8988T (cell line): ENCODE data around the gene OTUB1.
A peak's percentile ranks its signal among the peaks of the same experiment; 100 is the strongest.

Experiments used
- DNase-seq: peaks from one replicate; pipeline ENCODE4 v3.0.0; 2011

OTUB1 gene

DNA sequence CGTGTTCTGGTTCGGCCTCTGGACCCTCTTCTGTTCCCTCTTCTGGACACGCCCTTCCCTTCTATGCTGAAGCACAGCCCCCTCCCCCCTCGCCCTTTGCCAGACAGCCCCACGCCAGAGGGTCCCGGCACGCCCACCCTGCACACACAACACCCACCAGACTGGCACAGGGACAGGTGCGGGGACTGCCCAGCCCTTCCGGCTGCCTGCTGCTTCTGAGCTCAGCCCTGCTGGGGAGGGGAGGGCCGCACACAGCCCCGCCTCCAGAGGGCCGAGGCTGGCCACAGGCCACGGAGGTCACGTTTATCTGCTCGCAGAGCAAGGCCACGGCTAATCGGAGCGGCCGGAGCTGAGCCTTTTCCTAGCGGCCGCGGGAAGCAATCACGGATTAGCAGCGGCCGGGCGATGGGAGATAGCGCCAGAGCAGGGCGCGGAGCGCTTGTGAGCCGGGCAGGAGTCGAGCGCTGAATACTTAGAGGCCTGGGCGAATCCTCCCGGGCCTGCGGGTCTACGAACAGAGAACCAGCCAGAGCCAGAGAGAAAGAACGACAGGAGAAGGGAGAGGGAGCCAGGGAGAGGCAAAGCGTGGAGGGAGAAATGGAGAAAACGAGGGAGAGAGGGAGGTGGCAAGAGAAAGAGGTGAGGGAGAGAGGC, 21.5 kb downstream of the OTUB1 start:
- DNase-seq, result no peak

DNA sequence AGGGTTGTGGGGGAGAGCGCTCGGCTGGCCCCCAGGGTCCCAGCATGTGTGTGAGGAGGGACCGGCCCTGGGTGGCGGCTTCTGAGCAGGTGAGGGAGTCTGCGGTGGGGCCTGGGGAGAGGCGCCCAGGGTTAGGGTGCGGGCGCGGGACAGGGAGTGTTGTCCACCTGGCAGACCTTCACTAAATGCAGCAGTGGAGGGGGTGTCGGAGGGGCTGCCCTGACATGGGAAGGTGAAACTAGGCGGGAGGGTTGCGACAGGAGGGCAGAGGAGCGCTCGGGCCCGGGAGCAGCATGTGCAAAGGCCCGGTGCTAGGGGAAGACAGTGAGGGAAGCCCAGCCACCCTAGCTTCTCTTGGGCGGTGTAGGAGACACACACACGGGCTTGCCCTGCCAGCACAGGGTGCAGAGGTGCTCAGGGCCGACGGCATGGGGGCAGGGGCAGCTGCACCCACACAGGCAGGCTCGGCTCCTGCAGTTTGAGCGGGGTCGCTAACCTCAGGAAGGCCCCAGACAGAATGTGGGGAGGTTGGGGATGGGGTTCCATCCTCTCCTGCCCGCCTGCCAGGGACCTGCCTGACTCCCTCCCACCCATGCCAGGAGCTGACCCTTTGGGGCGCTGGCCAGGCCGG, 22.2 kb downstream of the OTUB1 start:
- no peak for DNase-seq

DNA sequence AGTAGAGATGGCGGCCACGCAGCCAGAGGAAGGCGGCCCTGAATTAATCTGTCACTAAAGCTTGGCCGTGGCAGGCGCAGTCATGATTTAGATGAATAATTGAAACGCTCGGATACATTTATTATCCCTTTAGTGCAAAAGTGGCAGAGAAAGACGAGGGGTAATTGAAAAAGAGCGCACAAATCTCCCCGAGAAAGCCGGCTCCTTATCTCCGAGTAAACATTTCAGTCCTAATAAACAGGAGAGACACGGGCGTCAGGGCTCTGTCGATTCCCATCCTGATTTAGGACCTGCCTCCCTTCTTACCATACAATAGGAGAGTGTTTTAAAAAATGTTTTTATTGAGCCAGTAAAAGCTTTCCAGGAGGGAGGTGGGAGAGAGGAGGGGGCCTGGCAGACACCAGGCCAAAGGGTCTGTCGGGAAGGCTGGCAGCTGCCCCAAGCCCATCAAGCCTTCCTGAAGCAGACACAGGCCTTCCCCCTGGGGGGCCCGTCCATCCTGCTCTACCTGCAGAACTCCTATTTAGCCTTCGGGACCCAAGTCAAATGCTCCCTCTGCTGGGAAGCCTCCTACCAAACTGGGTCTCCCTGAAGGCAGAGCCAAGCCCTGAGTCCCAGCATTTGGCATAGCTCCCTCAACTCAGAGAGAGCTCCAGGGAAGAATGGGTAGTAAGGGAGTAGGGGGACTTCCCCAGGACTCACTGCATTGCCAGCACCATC, 22.8 kb downstream of the OTUB1 start:
- DNase-seq, result peak; percentile 47

DNA sequence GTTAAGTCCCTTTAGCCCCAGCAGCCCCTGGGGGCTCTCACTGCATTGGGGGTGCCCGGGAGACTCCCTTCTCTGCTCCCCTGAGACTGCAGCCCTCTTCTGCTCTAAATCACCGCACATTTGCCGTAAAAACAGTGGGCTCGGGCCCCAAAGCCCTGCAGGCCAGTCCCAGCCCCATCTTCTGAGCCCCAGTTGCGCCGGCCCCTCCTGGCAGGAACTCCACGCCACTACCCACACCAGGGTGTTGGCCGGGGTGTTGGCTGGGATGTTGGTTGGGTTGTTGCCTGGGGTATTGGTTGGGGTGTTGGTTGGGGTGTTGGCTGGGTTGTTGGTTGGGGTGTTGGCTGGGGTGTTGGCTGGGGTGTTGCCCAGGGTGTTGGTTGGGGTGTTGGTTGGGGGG, 23.5 kb downstream of the OTUB1 start:
- peak; percentile 23 for DNase-seq

DNA sequence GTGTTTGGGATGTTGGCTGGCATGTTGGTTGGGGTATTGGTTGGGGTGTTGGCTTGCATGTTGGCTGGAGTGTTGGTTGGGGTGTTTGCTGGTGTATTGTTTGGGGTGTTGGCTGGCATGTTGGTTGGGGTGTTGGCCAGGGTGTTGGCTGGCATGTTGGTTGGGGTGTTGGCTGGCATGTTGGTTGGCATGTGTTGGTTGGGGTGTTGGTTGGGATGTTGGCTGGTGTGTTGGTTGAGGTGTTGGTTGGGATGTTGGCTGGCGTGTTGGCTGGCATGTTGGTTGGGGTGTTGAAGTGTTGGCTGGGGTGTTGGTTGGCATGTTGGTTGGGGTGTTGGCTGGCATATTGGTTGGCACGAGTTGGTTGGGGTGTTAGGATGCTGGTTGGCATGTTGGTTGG, 24.5 kb downstream of the OTUB1 start:
- DNase-seq, result no peak

DNA sequence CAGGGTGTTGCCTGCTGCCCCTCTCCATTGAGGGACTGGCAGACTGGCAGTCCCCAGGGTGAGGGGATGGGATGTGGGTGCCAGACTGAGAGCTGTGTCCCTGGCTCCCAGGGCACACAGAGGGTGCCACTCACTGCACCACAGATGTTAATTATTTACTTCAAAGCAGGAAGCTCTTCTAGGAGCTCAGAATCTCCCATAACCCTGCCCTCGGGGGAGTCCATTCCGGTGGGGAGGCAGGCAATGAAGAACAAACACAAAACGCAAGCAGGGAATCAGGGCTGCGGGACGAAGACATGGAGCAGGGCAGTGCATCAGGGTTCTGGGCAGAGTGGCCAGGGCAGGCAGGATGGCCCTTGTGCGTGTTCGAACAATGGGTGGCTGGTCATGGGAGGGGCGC, 25.1 kb downstream of the OTUB1 start:
- DNase-seq, result peak; percentile 29

DNA sequence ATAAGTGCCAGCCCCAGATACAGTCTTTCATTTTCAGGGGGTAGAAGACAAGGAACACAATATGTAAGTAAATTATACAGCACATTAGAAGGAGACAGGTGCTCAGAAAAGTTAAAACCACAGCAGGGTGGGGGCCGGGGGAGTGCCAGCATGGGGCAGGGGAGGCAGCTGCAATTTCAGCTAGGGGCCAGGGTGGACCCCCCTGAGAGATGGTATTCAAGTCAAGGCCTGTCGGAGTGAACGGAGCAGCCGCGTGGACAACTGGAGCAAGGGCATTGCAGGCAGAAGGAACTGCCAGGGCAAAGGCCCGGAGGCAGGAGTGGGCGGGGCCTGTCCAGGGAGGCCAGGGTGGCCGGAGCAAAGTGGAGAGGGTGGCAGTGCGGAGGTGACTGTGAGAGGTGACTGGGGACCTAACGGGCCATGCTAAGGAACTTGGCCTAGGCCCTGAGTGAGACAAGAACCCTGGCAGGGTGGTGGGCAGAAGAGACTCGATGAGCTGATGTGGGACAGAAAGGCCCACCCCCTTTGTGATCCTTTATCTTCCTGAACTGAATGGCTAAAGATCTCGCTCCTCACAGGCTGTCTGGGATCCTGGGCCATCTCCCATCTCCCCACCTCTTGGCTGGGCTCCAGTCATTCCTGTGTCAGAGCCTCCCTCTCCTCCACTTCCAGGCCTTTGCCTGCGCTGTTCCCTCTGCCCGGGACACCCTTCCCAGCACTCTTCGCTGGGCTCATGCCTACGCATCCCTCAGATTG, 27.1 kb downstream of the OTUB1 start:
- DNase-seq, result peak; percentile 52

DNA sequence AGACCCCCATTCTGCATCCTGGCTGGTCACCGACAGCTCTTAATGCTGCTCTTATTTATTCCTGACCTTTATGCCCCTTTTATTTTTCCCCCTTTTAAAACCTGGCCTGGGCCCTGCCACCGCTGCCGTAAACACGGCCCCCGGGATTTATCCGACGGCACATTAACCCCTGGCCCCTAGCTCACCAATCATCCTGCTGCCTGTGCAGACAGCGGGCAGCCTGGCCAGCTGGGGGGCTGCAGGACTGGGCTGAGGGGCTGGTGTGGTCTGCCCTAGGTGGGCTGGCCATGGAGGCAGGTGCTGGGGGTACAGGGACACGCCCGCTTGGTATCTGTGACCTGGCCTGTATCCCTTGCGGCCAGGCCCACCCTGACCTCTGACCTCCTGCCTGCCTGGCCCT, 28.1 kb downstream of the OTUB1 start:
- no peak for DNase-seq

DNA sequence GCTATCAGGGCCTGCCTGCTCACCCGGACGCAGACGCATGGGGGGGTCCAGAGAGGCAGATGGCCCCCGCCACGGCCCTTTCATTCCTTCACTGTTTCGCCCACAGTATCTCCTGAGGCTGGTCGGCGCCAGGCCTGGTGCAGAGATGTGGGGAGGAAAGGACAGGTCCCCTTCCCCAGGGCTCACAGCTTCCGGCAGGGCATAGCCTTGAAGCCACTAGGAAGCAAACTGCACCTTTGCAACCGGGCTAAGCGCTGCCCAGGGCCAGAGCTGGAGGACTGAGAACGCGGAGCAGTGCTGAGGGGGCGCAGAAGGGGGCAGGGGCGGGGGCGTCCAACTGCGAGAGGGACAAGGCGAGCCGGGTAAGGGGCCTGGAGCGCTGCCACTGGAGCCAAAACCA, 29.3 kb downstream of the OTUB1 start:
- DNase-seq, result no peak

DNA sequence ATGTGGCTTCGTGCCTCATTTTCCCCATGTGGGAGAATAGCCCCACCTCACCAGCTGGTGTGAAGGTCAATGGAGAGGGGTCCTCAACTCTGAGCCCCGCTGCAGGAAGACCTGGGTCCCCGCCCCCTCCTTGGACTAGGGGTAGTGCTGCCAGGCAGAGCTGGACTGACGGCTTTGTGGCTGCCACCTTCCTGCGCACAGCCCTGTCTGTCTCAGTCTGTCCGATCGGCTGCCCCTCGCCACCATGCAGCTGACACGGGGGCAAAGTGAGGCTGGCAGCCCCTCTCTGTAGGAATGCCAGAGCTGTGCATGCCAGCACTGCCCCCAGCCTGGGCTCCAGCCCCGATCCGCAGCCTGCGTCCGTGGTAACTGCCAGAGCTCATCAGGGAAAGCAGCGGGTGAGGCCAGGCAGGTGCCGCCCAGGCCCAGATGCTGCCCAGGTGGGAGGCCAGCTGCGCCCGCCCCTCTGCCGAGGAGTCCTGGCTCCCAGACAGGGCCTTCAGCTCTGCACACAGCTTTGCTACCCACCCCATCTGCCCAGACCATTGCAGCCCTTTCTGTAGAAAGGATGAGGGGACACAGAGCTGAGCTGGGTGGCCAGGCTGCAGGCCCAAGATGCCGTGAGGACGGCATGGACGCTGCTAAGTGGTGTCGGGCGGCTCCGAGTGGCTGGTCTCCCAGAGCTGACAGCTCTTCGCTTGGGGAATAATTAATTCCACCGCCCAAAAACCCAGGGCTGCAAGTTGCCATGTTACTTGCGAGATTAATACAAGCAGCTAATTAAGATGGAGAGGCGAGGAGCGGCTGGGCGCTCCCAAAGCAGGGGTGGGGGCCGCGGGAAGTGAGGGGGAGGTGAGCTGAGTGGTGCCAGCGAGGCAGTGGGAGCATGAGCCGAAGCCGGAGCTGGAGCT, 30.0 kb downstream of the OTUB1 start:
- peak; percentile 34 for DNase-seq

DNA sequence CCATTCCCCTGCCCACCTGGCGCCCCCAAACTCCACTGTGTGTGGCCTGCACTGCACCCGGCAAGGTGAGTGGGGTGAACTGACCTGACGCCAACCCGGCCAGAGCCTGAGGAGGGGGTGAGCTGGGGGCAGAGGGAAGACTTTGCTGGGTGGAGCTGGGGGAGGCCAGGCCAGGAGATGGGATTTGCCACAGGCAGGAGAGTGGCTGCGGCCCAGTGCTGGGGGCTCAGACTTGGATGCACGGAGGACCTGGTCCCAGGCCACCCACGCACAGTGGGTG, 31.6 kb downstream of the OTUB1 start:
- DNase-seq, result no peak

DNA sequence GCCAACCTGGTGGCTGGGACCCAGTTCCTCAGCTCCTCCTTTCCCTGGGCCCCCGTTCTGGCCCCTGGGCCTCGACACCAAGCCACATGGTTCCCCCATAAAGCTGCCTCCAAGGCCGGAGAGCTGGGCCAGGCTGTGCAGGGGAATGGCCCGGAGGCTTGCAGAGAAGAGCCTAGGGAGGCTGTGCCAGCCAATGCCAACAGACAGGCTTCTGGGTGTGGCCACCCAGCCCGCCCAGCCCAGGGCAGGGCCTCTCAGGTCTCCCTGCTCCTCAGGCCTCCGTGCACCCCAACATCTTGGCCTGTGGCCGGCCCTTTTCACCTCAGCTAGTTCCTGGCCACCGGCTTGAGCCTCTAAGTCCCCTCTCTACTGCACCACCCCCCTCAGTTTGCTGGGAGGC, 32.1 kb downstream of the OTUB1 start:
- DNase-seq, result no peak

DNA sequence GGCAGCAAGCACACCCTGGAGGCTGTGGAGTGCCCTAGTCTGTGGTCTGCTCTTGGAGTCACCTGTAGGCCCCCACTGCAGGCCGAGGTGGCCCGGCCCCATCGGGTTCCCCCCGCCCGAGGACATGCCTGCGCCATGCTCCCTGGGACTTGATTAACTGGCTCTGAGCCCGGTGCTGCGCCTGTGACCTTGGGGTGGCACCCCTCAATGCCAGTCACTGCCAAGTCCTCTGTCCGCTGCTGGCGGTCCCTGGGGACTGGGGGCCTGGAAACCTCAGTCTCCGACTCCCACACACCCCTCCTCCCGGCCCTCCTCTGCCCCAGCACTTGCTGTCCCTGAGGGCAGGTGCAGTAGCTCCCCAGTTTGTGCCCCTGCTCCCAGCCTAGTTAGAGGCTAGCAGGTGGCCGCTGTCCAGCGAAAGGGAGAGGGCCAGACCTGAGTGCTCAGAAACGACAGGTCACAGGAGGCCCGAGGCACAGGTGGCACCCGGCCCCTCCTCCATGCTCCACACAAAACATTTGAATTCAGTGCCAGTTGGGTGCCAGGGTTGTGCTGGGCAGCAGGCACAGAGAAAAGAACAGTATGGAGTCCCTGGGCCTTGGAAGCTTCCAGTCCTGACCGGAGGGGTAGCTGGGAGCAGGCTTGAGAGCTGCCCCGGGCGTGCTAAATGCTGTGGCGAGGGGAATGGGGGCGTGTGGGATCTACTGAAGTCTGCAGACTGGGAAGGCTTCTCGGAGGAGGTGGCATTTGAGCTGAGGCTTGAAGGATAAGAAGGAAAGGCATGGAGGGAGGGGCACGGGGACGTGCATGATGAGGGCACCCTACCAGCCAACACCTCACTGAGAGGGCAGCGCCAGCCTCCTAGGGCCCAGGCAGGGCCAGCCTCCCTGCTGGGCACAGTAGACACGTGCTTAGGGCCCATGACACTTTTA, 33.1 kb downstream of the OTUB1 start:
- DNase-seq, result peak; percentile 26

DNA sequence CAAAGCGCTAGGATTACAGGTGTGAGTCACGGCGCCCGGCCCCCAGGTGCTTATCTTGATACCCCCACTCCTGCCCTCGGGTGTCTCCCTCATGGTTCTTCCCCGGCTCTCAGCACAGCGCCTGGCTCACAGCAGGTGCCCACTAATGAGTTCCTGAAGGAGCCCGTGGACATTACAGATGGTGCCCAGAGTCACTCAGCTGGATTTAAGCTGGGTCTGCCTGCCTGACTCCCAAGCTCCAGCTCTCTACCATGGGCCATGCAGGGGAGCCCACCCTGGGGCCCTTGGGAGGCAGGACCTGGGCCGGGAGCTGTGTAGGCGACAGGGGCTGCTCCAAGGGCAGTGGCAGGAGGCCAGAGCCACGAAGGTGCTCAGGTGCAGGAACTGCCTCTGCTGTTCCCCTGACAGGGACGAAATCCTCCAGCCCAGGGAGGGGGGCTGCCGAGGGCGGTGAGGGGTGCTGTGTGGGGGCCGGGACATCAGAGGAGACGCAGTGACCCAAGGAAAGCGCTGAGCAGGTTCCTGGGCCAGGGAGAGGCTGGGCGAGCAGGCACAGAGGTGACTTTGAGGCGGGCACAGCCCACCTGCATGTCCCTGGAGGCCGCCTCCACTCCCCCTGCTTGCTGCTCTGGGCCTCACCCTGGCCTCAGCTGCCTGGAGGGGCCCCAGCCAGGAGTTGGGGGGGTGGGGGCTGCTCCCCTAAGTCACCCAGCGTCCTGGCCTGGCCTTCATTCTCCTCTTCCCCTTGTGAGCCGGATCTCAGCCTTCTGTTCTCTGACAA, 34.9 kb downstream of the OTUB1 start:
- DNase-seq, result no peak

DNA sequence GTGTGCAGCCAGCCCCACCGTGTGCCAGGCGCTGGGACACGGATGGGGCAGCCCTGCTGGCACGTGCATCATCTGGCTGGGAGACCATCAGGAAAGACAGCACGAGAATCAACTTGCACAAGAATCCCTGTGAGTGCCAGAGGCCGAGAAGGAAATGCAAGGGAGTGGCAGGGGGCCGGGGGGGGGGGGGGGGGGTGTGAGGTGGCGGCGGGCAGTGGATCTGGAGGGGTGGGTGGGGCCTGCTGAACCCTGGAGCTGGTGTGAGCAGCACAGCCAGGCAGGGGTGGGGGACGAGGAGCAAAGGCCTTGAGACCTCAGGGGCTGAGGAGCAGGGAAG, 35.5 kb downstream of the OTUB1 start:
- no peak for DNase-seq

DNA sequence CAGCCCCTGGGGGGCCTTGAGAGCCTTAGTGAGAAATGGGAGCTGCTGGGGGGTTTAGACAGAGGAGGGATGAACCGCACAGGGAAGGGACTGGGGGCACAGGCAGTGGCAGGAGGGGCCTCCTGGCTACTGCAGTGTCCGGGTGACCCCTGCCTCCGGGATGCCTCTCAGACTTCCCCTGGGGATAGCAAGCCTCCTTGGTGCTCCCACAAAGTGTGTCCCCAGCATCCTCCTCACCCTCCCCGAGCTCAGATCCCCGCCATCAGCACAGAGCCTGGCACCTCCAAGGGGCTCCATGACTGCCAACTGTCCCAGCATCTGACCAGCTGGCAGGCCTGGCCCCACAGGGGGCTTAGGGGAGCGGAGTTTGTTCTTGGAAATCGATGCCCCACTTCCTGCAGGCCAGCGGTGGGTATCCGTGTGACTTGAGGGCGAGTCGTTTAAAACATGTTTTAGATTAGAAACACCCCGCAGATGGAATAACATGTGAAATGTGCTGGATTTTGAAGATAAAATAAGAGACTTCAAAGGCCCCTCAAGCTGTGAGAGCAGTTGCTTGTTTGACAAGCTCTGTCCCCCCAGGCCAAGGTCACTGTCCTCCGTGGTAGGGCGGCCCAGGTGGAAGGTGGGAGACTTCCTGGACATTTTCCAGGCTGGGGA, 36.0 kb downstream of the OTUB1 start:
- DNase-seq, result no peak

DNA sequence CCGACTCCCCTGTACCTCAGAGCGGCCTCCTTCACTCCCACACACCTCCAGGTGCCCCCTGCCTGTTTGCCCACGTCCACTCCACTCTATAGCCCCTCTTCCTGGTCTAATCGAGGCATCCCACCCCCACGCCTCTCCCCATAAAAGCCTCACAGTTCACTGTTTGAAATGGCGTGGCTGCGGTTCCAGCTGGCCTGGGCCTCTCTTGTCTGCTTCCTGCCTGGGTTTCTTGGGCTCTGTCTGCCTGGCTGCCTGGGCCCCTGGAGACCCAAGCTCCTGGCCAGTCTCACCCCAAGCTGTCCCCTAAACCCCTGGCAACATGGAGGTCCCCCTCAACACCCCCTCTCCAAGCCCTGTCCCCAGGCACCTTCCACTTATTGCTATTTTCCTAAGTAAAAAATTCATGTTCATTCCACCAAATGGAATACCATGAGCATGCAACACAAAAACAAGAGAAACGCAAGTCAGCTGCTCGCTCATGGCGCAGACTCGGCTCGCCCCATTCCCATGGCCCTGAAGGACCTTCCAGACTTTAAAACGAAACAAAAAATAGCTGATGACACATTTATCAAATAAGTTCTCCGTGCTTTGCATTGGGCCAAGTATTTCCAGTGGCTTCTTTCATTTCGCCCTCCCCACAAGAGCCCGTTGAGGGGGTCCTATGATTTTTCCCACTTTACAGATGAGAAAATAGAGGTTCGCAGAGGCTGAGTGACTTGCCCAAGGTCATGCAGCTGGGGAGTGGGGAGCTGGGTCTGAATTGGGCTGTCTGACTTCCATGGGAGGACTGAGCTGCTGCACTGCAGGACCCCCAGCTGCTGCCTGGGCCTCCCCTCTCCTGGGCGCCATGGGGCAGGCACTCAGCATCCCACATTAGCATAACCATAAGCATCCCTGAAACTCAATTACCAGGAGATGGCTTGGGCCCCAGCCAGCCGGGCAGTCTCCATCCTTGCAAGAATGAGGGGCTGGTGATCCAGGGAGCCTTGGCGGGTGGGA, 37.8 kb downstream of the OTUB1 start:
- no peak for DNase-seq

DNA sequence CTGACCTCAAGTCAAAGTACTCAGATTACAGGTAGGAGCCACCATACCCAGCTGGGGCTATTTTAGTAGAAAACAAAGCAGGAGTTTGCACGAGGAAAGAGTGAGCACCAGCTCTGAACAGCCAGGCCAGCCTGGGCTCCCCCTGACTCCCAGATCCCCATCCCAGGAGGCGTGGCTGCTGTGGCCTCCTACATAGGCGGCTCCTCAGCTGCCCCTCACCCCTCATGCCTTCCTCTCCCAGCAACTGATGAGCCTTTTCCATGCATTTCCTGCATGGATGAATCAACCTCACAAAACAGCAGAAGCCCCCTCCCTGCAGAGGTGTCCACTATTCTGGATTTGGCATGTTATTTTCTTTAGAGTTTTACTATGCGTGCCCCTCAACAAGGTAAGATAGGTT, 39.0 kb downstream of the OTUB1 start:
- DNase-seq, result no peak

DNA sequence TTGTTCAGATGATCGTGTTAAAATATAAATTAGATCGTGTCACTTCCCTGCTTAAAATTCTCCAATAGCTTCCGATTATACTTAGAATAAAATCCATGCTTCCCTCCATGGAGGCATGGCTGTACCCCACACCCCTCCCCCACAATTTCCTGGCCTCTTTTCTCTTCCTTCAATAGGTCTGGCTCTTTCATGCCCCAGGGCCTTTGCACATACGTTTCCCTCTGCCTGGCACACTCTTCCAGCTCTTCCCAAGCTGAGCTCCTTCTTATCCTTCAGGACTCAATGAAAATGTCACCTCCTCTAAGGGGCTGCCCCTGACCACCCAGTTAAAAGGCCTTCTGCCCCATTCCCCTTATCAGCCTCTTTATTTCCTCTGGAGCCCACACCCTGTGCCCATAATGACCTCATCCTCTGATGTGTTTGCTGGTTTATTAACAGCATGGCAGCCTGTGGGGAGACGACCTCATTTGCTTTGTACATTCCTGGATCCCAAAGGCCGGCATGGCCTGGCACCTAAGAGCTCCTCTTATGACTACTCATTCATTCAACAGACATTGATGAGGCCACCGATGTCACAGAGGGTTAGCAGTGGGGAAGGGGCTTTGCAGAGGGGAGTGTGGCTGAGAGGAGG, 40.5 kb downstream of the OTUB1 start:
- DNase-seq, result no peak
